Esophagus (tissue), 2 donors: ENCODE results near the gene PPP2R2C. TPM values are rescaled to one million over a fixed set of nuclear protein-coding genes. Genes with fewer than 3 reads are reported as not detected.

Experiments
- H3K27ac ChIP-seq, 2 donors: one replicate each; pipeline ENCODE4 v1.5.1; 2013; ENCODE audit warnings: low read depth in 2 of 2, mild to moderate bottlenecking in 2 of 2, inconsistent platforms in 1 of 2, low read length in 1 of 2, moderate library complexity in 1 of 2
- H3K27me3 ChIP-seq, 2 donors: one replicate each; pipeline ENCODE4 v1.6.1; 2013; ENCODE audit warnings: low read length in 2 of 2, control low read depth in 1 of 2, mild to moderate bottlenecking in 1 of 2; ENCODE audit not compliant: insufficient read depth in 2 of 2, control insufficient read depth in 1 of 2
- H3K36me3 ChIP-seq, 2 donors: one replicate each; pipeline ENCODE4 v1.6.1; 2013; ENCODE audit warnings: low read length in 1 of 2; ENCODE audit not compliant: control insufficient read depth in 2 of 2, insufficient read depth in 2 of 2
- H3K4me1 ChIP-seq, 2 donors: one replicate each; pipeline ENCODE4 v1.6.1; 2013; ENCODE audit warnings: low read length in 1 of 2; ENCODE audit not compliant: control insufficient read depth in 2 of 2, insufficient read depth in 2 of 2
- H3K4me3 ChIP-seq, 2 donors: one replicate each; pipeline ENCODE4 v1.5.1; 2013; ENCODE audit warnings: low read length in 2 of 2, mild to moderate bottlenecking in 2 of 2, low read depth in 1 of 2, moderate library complexity in 1 of 2
- H3K9me3 ChIP-seq, 2 donors: one replicate each; pipeline ENCODE4 v1.6.1; 2013; ENCODE audit warnings: mild to moderate bottlenecking in 2 of 2, low read depth in 1 of 2, low read length in 1 of 2, moderate library complexity in 1 of 2; ENCODE audit not compliant: control insufficient read depth in 2 of 2, insufficient read depth in 1 of 2
- WGBS, 2 donors: extraction: QIAGEN DNeasy Blood & Tissue Kit; methylation state at CpG; one replicate each; pipeline ENCODE4 v1.1.7; 2013; 5-methylcytosine and 5-hydroxymethylcytosine counted together
- polyA plus RNA-seq, 2 donors: library from polyadenylated mRNA; stranded (reverse); fragments of 200-250 nt; gene quantifications; one replicate each; pipeline ENCODE4 v1.2.3, GENCODE V29; 2013
- donor health status: healthy with polysubstance abuse.
- donor health status: Bipolar disorder and iron deficiency.

PPP2R2C gene
- polyA plus RNA-seq, 2 donors, result 23.2 to 26.7 TPM

DNA sequence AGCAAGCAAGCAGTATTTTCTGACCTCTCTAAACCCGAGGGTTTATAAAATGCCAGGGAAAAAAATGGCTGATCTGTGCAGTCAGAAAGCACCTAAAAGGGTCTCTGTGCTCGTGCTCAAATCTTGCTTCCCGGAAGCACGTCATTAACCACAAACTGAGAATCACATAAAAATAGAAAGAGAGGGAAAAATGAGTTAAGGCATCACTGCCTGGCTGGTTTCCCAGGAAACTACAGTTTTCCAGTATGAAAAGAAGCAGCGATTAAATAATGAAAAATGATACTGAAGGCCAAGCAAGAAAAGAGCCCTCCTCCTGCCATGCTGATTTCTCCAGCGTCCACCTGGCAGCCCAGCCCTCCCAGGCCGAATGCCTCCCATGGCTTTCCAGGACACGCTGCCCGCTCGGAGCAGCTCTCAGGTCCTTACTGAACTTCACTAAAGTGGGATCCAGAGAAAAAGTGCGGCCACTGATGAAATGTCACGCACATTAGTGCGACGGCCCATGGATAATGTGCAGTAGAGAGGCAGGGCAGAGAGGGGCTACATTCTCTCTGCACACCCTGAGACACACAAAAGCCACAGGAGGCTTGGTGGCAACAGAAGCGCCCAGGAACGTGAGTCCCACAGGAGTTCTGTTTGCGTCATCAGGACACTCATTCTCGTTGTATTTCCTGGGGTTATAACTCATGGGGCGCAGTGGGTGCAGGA, 122.4 kb downstream of the PPP2R2C start:
- Histone ChIP-seq H3K27ac (no peak overlapping the region), H3K36me3 (peaks cover 0 to 9% of the 10 kb centered on the region in 2 donors), H3K4me3 (no peak overlapping the region), H3K4me1 (no peaks in the 10 kb centered on the region), H3K27me3 (no peaks in the 10 kb centered on the region), H3K9me3 (no peaks in the 10 kb centered on the region)
- whole genome bisulfite sequencing, 2 donors, result 74 to 78% methylated on average over 19 of the region's 19 CpGs

DNA sequence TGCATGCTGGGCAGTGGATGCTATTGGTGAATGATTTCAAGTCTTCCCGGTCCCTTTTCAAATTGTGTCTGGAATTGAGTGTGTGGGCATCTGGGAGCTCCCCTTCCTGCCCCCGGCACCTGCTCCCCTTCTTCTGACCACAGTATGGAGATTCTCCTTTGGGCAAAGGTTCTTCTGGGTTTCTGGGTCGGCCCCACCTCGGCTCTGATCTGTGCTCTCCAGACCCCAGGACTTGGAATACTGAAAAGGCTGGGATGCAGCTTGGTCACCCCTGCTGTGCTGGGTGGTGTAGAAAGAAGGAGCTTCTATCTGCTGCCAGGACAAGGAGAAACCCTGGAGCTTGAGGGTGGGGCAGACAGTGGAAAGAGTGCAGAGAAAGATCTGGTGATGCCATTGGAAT, 124.0 kb downstream of the PPP2R2C start:
- Histone ChIP-seq H3K27ac (no peak overlapping the region), H3K27me3 (no peaks in the 10 kb centered on the region), H3K4me1 (no peaks in the 10 kb centered on the region), H3K36me3 (peaks cover 0 to 6% of the 10 kb centered on the region in 2 donors), H3K4me3 (no peak overlapping the region), H3K9me3 (no peaks in the 10 kb centered on the region)
- 76 to 92% methylated on average over 4 of the region's 4 CpGs for WGBS, 2 donors

DNA sequence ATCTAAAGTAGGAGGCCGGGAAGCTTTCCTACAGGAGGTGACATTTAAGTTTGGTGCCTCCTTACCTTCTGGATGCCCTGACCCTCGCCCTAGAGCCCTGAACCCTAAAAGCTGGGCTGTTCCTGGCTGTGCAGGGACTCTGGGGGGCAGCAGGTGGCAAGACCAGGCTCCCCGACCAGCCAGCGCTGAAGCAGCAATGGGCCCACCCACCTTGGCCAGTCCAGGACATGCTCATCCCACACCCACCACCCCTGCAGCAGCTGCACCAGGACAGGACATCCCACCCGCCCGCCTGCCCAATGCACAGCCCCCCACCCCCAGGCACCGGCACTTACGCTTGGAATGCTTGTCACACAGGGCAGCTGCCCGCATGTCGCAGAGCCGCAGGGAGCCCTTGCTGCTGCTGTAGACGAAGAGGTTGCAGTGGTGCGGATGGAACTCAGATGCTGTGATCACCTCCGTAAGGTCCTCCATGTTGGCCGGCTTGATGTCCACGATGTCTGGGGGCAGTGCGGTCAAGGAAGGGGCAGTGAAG, 124.8 kb downstream of the PPP2R2C start:
- WGBS, 2 donors, result 81 to 83% methylated on average over 17 of the region's 17 CpGs
- Histone ChIP-seq H3K27me3 (no peaks in the 10 kb centered on the region), H3K27ac (no peak overlapping the region), H3K9me3 (no peaks in the 10 kb centered on the region), H3K4me3 (no peak overlapping the region), H3K4me1 (no peaks in the 10 kb centered on the region), H3K36me3 (peaks cover 0 to 6% of the 10 kb centered on the region in 2 donors)

DNA sequence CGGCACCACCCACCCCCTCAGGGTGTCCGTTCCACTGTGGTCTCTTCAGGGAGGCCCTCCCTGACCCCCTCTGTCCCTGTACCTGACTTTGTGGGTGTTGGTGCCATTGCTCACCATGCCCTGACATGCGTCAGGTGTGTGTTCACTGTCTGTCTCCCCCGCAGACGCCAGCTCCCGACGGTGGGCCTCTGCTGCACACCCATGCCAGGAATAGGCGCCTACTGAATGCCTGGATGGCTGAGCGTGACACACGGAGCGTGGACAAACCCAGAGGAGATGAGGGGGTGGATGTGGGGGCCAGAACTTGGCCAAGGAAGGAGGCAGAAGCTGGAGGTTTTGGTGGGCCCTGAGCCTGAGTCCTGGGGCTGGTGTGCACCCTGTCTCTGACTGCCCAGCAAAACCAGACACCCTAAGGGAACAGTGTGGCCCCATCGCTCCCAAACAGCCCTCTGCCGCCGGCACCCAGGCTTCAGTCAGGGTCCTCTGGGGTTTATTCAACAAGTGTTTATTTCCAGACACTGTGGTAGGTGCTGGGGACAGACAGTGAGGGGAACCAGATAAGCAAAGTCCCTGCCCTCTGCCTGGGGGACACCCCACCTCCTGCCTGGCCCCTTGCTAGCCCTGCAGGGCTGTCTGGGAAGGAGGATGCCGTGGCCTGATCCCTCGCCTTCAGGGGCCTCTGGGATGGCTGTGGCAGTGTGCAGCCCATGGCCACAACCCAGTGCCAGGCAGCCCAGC, 125.9 kb downstream of the PPP2R2C start:
- no peak overlapping the region for H3K27ac ChIP-seq
- peaks cover 0 to 6% of the 10 kb centered on the region in 2 donors for H3K36me3 ChIP-seq
- no peaks in the 10 kb centered on the region for H3K27me3 ChIP-seq
- H3K4me1 ChIP-seq, result no peaks in the 10 kb centered on the region
- H3K4me3 ChIP-seq, result no peak overlapping the region
- WGBS, 2 donors, result 81 to 84% methylated on average over 16 of the region's 16 CpGs
- no peaks in the 10 kb centered on the region for H3K9me3 ChIP-seq

DNA sequence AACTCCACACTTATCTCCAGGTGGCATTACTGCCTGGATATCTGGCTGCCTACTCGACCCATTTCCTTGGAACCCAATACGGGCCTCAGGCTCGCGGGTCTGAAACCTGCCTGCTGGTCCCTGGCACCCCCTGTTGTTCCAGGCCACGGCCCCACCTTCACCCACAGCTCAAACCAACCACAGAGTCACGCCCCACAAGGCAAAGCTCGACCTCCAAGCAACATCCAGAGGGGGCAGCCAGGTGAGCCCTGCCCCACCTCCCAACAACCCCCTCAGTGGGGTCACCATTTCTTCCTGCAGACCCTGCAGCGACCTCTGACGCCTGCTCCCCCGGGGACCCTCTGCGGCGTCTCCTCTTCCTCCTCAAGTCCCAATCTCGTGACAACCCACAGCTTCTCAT, 126.5 kb downstream of the PPP2R2C start:
- no peak overlapping the region for H3K4me3 ChIP-seq
- H3K36me3 ChIP-seq, result peaks cover 0 to 6% of the 10 kb centered on the region in 2 donors
- H3K9me3 ChIP-seq, result no peaks in the 10 kb centered on the region
- H3K27ac ChIP-seq, result no peak overlapping the region
- 78 to 87% methylated on average over 13 of the region's 13 CpGs for WGBS, 2 donors
- no peaks in the 10 kb centered on the region for H3K4me1 ChIP-seq
- H3K27me3 ChIP-seq, result no peaks in the 10 kb centered on the region

DNA sequence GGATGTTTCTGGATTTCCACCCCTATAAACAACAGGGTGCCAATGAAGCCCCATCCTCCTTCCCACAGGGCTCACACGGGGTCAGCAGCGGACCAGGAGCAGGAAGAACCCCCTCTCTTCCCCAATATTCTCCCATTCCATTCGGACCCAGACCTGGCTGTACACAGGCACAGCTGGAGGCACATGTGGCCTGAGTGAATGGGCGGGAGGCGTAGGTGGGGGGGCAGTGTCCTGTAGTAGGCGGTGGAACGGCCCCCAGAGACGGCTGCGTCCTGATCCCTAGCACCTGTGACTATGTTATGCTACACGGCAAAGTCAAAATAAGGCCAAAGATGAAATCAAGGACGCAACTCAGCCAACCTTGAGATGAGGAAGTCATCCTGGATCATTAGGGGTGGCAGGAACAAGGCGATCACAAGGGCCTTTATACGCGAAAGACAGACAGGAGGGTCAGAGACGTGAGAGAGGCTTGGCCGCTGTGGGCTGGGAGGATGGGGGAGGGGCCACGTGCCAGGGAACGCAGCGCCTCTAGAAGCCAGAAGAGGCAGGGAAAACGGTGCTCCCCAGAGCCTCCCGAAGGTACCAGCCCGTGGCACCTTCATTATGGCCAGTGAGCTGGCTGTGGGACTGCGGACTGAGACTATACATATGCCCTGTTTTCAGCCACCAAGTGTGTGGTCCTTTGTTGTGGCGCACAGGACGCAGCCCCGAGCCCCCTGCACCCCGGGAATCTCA, 127.2 kb downstream of the PPP2R2C start:
- Histone ChIP-seq H3K27ac (no peak overlapping the region), H3K36me3 (peaks cover 0 to under 1% of the 10 kb centered on the region in 2 donors), H3K27me3 (no peaks in the 10 kb centered on the region), H3K9me3 (no peaks in the 10 kb centered on the region), H3K4me3 (no peak overlapping the region), H3K4me1 (no peaks in the 10 kb centered on the region)
- 80 to 84% methylated on average over 27 of the region's 27 CpGs for WGBS, 2 donors

DNA sequence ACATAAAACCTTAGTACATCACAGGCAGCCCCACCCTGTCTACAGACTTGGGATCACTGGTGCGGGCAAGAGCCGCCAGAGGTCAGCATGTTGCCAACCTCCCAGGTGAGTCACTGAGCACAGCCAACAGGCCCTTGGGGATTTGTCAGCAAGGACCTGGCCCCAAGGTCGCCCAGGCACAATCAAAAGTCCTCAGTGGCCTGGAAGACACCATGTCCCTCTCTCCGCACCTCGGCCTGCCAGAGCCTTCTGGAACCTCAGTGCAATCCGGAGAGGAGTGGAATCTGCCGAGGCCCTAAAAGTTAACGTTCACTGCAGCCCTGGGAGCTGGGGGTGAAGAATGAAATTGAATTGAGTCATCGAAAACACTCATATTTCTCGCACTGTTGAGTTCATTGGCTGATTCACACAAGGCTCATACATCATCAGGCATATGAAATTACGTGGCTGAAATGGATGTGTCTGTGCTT, 128.4 kb downstream of the PPP2R2C start:
- H3K9me3 ChIP-seq, result no peaks in the 10 kb centered on the region
- H3K4me1 ChIP-seq, result no peaks in the 10 kb centered on the region
- peaks cover 0 to 3% of the 10 kb centered on the region in 2 donors for H3K36me3 ChIP-seq
- H3K4me3 ChIP-seq, result no peak overlapping the region
- 52 to 61% methylated on average over 11 of the region's 11 CpGs for WGBS, 2 donors
- peak overlapping the region; percentile 51 to 72 for H3K27ac ChIP-seq
- no peaks in the 10 kb centered on the region for H3K27me3 ChIP-seq

DNA sequence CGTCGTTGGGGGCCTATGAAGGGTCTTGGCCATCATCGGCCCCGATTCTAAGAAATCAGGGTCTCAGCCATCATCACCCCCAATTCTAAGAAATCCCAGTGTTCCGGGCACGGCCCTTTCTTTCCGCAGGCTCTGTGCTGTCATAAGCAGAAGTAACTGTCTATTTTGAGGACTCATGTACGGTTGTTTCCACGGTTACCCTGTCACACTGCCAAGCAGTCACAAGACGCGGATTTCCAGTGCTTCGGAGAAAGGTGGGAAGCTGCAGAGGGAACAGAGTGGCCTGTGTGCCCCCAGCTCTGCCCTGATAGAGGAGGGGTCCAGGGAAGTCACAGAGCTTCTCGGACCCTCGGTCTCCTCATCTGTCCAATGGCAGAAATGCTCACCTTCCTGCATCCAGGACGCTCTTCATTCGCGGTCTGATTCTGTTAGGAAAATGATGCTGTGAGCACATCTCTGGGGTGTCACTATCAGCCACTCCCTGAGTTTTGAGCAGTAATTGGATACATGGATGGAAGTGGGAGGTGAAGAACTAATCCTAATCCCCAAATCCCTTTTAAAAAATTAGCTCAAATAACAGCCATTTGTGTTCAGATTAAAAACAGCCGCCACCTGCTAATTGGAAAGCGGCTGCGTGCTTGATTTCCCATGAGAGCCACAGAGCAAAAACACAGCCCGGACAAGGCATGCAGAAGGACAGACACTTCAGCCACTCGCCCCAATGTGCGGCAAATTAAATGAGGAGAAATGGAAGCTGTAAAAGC, 129.7 kb downstream of the PPP2R2C start:
- no peaks in the 10 kb centered on the region for H3K9me3 ChIP-seq
- H3K4me1 ChIP-seq, result no peaks in the 10 kb centered on the region
- 71 to 76% methylated on average over 23 of the region's 23 CpGs for WGBS, 2 donors
- no peaks in the 10 kb centered on the region for H3K27me3 ChIP-seq
- peaks cover 0 to 3% of the 10 kb centered on the region in 2 donors for H3K36me3 ChIP-seq
- no peak overlapping the region for H3K4me3 ChIP-seq
- H3K27ac ChIP-seq, result no peak overlapping the region

DNA sequence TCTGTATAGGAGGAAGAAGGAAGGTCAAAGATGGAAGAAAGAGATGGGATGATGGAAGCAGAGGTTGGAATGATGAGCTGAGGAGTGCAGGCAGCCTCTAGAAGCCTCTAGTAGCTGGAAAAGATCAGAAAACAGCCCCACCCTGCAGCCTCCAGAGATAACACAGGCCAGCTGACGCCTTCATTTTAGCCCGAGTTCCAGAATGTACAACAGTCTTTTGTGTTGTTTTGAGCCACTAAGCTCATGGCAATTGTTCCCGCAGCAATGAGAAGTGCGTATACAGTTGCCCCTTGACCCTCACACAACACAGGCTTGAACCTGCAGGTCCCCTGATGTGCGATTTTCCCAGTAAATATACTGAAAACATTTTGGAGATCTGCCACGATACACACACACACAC, 130.7 kb downstream of the PPP2R2C start:
- no peaks in the 10 kb centered on the region for H3K9me3 ChIP-seq
- WGBS, 2 donors, result 63 to 71% methylated on average over 6 of the region's 6 CpGs
- H3K27me3 ChIP-seq, result no peaks in the 10 kb centered on the region
- peaks cover 0 to 3% of the 10 kb centered on the region in 2 donors for H3K36me3 ChIP-seq
- no peaks in the 10 kb centered on the region for H3K4me1 ChIP-seq
- H3K4me3 ChIP-seq, result no peak overlapping the region
- no peak overlapping the region for H3K27ac ChIP-seq
